H7 (cell line): ENCODE data around the gene SEC14L5. TPM values are rescaled to one million over a fixed set of nuclear protein-coding genes. Genes with fewer than 3 reads are reported as not detected.
"Not testable (repeated sequence)": the region's sequence is repeated elsewhere in the genome, so short reads cannot be mapped to it uniquely, and the experiment has no call there.

Experiments used
- DNase-seq: peaks from one replicate; pipeline ENCODE4 v3.0.0; 2012
- H3K27me3 ChIP-seq: 2 replicates; pipeline ENCODE4 v1.6.0; 2011; ENCODE audit warnings: mild to moderate bottlenecking, low read length; ENCODE audit not compliant: control insufficient read depth, insufficient read depth
- H3K36me3 ChIP-seq: replicated peaks from 2 replicates; pipeline ENCODE4 v1.5.1; 2011; ENCODE audit warnings: low read length; ENCODE audit not compliant: control insufficient read depth, insufficient read depth
- H3K4me3 ChIP-seq: 2 replicates; pipeline ENCODE4 v1.5.1; 2011; ENCODE audit warnings: low read depth, mild to moderate bottlenecking, control low read depth, low read length, moderate library complexity; ENCODE audit not compliant: insufficient read depth
- total RNA-seq: library from RNA; depleted of rRNA; stranded (reverse); fragments of >200 nt; shearing (Covaris generic); gene quantifications from 2 replicates; pipeline ENCODE4 v1.2.3, GENCODE V29; 2014

SEC14L5 gene
- total RNA-seq, 1 experiment from 2014 or later, result 2.1 TPM

- no peak for DNase-seq
- Histone ChIP-seq H3K36me3 (no peaks in the 10 kb centered on the region), H3K27me3 (no peaks in the 10 kb centered on the region), H3K4me3 (no peak overlapping the region)
Measured at GRCh38 chr16:4923853-4924252, 34.3 kb upstream of the SEC14L5 start.

- no peak overlapping the region for H3K4me3 ChIP-seq
- H3K36me3 ChIP-seq, result no peaks in the 10 kb centered on the region
- peak; percentile 68 for DNase-seq
- H3K27me3 ChIP-seq, result no peaks in the 10 kb centered on the region
Measured at GRCh38 chr16:4924593-4925292, 33.4 kb upstream of the SEC14L5 start.

- Histone ChIP-seq H3K27me3 (no peaks in the 10 kb centered on the region), H3K36me3 (no peaks in the 10 kb centered on the region), H3K4me3 (no peak overlapping the region)
- no peak for DNase-seq
Measured at GRCh38 chr16:4925293-4925607, 32.9 kb upstream of the SEC14L5 start.

- H3K4me3 ChIP-seq, result no peak overlapping the region
- no peaks in the 10 kb centered on the region for H3K36me3 ChIP-seq
- no peak for DNase-seq
- no peaks in the 10 kb centered on the region for H3K27me3 ChIP-seq
Measured at GRCh38 chr16:4925791-4926190, 32.3 kb upstream of the SEC14L5 start.

GRCh38 chr16:4926928-4927327 lies 31.2 kb upstream of the SEC14L5 start:
- H3K36me3 ChIP-seq, result no peaks in the 10 kb centered on the region
- no peak for DNase-seq
- H3K27me3 ChIP-seq, result no peaks in the 10 kb centered on the region
- H3K4me3 ChIP-seq, result no peak overlapping the region

- DNase-seq, result no peak
- Histone ChIP-seq H3K4me3 (no peak overlapping the region), H3K36me3 (no peaks in the 10 kb centered on the region), H3K27me3 (no peaks in the 10 kb centered on the region)
Measured at GRCh38 chr16:4927661-4928060, 30.5 kb upstream of the SEC14L5 start.

- H3K27me3 ChIP-seq, result no peaks in the 10 kb centered on the region
- no peak for DNase-seq
- H3K4me3 ChIP-seq, result no peak overlapping the region
- no peaks in the 10 kb centered on the region for H3K36me3 ChIP-seq
Measured at GRCh38 chr16:4928227-4928626, 29.9 kb upstream of the SEC14L5 start.

GRCh38 chr16:4929619-4930018 lies 28.5 kb upstream of the SEC14L5 start:
- H3K4me3 ChIP-seq, H3K27me3 ChIP-seq, DNase-seq, H3K36me3 ChIP-seq: not testable (repeated sequence)

- DNase-seq, result no peak
- Histone ChIP-seq H3K36me3 (no peaks in the 10 kb centered on the region), H3K27me3 (peaks cover 1% of the 10 kb centered on the region; the same call in 1 of the 2 replicates), H3K4me3 (no peak overlapping the region)
Measured at GRCh38 chr16:4931381-4931780, 26.7 kb upstream of the SEC14L5 start.

- Histone ChIP-seq H3K27me3 (peaks cover 3% of the 10 kb centered on the region), H3K4me3 (no peak overlapping the region), H3K36me3 (no peaks in the 10 kb centered on the region)
- no peak for DNase-seq
Measured at GRCh38 chr16:4933433-4933832, 24.7 kb upstream of the SEC14L5 start.

GRCh38 chr16:4933871-4934395 lies 24.2 kb upstream of the SEC14L5 start:
- no peaks in the 10 kb centered on the region for H3K36me3 ChIP-seq
- no peak for DNase-seq
- H3K4me3 ChIP-seq, result no peak overlapping the region
- H3K27me3 ChIP-seq, result peaks cover 3% of the 10 kb centered on the region

- H3K36me3 ChIP-seq, result no peaks in the 10 kb centered on the region
- peaks cover 3% of the 10 kb centered on the region for H3K27me3 ChIP-seq
- no peak overlapping the region for H3K4me3 ChIP-seq
- DNase-seq, result no peak
Measured at GRCh38 chr16:4934591-4934990, 23.5 kb upstream of the SEC14L5 start.

GRCh38 chr16:4935241-4935855 lies 22.8 kb upstream of the SEC14L5 start:
- DNase-seq, result no peak
- Histone ChIP-seq H3K4me3 (peak overlapping the region; percentile 86; the same call in 1 of the 2 replicates), H3K27me3 (peaks cover 3% of the 10 kb centered on the region), H3K36me3 (no peaks in the 10 kb centered on the region)

GRCh38 chr16:4936181-4936990 lies 21.7 kb upstream of the SEC14L5 start:
- Histone ChIP-seq H3K27me3 (peaks cover 3% of the 10 kb centered on the region), H3K36me3 (no peaks in the 10 kb centered on the region), H3K4me3 (peak overlapping the region; percentile 86)
- peak; percentile 87 for DNase-seq
